ENCODE results near the gene RBM43.

DNA sequence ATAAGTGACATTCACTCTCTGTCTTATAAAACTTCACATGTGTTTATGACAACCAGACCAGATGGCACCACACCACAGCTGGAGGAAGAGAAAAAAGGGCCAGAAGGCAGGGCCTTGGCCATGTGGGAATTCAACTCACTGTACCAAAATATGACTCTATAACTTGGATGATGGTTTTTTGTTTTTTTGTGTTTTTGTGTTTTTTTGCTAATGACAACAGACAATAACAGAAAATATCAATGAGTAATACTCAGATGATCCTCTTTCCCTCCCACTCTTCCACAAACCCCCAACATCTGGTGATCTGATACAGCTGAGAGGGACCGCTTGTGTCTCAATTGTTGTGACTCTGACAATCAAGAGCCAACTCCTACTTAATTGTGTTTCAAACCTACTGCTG lies 15.4 kb upstream of the RBM43 start:
- TF ChIP-seq, protein P1, sequence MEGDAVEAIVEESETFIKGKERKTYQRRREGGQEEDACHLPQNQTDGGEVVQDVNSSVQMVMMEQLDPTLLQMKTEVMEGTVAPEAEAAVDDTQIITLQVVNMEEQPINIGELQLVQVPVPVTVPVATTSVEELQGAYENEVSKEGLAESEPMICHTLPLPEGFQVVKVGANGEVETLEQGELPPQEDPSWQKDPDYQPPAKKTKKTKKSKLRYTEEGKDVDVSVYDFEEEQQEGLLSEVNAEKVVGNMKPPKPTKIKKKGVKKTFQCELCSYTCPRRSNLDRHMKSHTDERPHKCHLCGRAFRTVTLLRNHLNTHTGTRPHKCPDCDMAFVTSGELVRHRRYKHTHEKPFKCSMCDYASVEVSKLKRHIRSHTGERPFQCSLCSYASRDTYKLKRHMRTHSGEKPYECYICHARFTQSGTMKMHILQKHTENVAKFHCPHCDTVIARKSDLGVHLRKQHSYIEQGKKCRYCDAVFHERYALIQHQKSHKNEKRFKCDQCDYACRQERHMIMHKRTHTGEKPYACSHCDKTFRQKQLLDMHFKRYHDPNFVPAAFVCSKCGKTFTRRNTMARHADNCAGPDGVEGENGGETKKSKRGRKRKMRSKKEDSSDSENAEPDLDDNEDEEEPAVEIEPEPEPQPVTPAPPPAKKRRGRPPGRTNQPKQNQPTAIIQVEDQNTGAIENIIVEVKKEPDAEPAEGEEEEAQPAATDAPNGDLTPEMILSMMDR (IDR thresholded peaks at IDR 0.05) = no peak
- TF ChIP-seq POLR2A (IDR thresholded peaks at IDR 0.05) = no peak
